Forelimb muscle (tissue), 1 donor: ENCODE data around the gene ABCG5. TPM values are rescaled to one million over a fixed set of nuclear protein-coding genes. Genes with fewer than 3 reads are reported as not detected.

Source experiments
- DNase-seq: peaks from one replicate; pipeline ENCODE4 v3.0.0-alpha.2; 2013; ENCODE audit warnings: low read depth
- polyA plus RNA-seq: library from polyadenylated mRNA; unstranded; fragments of 120-200 nt; gene quantifications from one replicate; pipeline ENCODE4 v1.2.1, GENCODE V29; 2013; ENCODE audit not compliant: insufficient read length

Gene ABCG5
- polyA plus RNA-seq, 1 donor = 0.05 TPM

DNA sequence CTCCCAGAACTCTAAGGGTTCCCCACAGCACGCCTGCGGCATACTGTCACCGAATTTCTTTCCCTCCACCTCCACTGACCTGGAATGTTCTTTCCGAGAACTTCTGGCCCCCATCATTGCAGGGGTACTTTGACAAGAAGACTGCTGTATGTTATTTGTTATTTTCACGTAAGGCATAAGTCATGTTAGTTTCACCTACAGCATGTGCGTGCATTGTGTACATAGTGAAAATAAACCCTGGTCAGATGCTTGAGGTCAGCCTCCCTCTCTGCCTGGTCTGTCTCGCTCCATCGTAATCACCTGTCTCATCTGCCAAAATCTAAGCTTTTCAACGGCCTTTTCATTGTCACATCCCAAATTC is 4.2 kb upstream of the ABCG5 start:
- no peak for DNase-seq

GRCh38 chr2:43841949-43842865 is 3.6 kb upstream of the ABCG5 start:
- DNase-seq = no peak

- DNase-seq = no peak
Measured at GRCh38 chr2:43840965-43841364, 2.3 kb upstream of the ABCG5 start.

- DNase-seq = no peak
Measured at GRCh38 chr2:43839776-43840564, 1.3 kb upstream of the ABCG5 start.

- DNase-seq = no peak
Measured at GRCh38 chr2:43837831-43838559, 644 bp downstream of the ABCG5 start.

DNA sequence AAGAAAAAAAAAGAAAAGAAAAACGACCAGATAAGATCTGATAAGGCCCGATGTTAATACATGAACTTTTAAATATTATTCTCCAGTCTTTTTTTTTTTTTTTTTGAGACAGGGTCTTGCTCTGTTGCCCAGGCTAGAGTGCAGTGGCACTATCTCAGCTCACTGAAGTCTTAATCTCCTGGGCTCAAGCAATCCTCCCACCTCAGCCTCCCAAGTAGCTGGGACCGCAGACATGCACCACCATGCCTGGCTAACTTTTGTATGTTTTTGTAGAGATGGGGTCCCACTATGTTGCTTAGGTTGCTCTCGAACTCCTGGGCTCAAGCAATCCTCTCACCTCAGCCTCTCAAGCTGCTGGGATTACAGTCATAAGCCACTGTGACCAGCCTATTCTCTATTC is 1.6 kb downstream of the ABCG5 start:
- DNase-seq = no peak

- no peak for DNase-seq
Measured at GRCh38 chr2:43832457-43832856, 6.2 kb downstream of the ABCG5 start.

- no peak for DNase-seq
Measured at GRCh38 chr2:43831543-43832294, 6.9 kb downstream of the ABCG5 start.

- no peak for DNase-seq
Measured at GRCh38 chr2:43826305-43827250, 12.1 kb downstream of the ABCG5 start.

DNA sequence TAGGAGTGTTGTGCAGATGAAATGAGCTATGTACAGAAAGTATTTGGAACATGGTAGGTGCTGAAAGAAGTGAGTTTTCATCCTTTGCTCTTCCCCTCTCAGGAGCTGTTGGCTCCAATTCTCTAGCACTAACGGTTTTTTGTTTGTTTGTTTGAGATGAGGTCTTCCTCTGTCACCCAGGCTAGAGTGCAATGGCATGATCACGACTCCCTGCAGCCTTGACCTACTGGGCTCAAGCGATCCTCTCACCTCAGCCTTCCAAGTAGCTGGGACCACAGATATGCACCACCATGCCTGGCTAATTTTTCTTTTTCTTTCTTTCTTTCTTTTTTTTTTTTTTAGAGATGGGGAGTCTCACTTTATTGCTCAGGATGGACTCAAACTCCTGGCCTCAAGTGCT is 12.8 kb downstream of the ABCG5 start:
- DNase-seq = no peak

DNA sequence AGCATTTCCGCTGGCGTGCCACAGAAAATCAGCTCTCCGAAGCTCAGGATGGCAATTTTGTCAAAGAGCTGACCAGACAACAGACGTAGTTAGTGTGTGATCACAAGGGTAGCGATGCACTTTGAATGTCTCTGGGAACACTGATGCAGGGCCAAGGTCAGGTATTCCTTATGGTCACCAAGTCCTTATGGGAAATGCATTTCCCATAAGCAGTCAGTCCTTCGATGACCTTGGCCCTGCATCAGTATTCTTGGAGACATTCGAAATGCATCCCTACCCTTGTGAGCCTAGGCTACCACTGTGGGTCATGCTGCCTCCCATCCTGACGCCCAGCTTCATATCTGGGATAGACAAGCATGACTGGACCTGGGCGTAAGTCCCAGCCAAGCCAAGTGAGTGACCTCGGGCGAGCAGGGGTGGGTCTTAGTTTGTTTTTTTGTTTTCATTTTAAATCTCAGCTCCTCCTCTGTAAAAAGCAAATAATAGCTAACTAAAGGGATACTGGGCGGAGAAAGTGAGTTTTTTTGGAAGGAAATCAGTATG is 13.6 kb downstream of the ABCG5 start:
- no peak for DNase-seq

DNA sequence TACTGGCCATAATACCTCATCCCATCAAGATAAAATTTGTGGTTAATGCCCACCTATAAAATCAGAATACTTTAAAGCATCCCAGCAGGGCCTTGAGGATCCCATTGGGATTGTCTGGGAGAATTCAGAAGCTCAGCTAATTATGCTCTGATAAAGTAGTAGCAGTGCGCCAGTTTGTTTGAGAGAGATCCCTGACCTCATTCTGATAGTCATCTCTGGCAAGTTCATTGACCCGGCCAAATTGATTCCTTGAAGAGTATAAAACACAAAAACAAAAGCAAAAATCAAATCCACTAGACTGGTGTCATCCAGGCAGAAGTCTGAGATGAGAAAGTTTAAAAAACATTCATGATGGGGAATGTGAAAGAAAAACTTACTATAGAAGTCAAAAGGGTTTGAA is 14.1 kb downstream of the ABCG5 start:
- no peak for DNase-seq

- no peak for DNase-seq
Measured at GRCh38 chr2:43823751-43824150, 14.9 kb downstream of the ABCG5 start.

- no peak for DNase-seq
Measured at GRCh38 chr2:43822839-43823238, 15.8 kb downstream of the ABCG5 start.

- no peak for DNase-seq
Measured at GRCh38 chr2:43819491-43820163, 19.0 kb downstream of the ABCG5 start.

- no peak for DNase-seq
Measured at GRCh38 chr2:43818761-43819160, 19.9 kb downstream of the ABCG5 start.

GRCh38 chr2:43814711-43815110 is 23.9 kb downstream of the ABCG5 start:
- DNase-seq = no peak

DNA sequence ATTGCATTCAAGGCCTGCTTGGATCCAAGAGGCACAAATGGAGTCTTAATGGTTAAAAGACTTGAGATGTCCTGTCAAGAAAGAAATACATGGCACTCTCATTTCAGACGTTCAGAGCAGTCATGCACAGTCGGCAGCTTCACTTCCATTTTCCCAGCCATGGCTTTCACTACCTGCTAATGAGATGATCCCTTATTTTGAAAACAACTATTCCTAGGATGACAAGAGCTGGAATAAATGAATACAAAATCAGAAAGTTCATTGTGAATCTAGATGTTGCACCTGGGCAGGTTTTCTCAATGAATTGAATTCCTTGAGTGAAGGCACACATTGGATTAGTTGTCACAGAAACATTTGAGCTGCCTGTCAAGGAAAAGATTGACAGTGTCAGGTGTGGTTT is 25.7 kb downstream of the ABCG5 start:
- no peak for DNase-seq

DNA sequence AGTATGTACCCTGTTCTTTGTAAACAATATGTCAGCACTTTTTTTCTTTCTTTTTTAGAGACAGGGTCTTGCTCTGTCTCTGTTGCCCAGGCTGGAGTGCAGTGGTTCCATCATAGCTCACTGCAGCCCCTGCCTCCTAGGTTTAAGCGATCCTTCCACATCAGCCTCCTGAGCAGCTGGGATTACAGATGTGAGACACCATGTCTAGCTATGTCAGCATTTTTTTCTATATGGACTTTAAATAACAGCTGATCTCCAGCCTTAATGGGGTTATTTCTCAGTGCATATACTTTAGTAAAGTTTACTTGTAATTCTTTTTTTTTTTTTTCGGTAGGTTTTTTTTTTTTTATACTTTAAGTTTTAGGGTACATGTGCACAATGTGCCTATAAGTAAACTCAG is 26.6 kb downstream of the ABCG5 start:
- no peak for DNase-seq

DNA sequence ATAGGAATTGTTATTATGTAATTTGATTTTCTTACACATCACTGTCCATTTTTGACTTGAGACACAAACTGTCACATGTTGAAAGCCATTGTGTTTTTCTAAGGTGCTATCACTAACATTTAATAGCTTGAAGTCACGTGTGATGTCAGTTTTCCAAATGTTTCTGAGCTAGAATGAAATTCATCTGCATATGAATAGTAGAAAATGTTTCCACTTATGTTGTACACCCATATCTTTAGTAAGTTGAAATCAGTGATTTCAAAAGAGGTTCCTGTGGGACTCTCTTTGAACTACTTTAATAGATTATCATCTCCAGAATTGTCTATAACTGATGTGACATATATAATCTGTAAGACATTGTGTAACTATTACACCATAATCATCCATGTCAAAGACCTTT is 27.8 kb downstream of the ABCG5 start:
- DNase-seq = no peak
